Urinary bladder (tissue), 4 donors: ENCODE data around the gene PTPRD. TPM values are rescaled to one million over a fixed set of nuclear protein-coding genes. Genes with fewer than 3 reads are reported as not detected.

Experiments used
- DNase-seq: peaks from one replicate; pipeline ENCODE4 v3.0.0-alpha.2; 2015; ENCODE audit errors: extremely low spot score
- H3K27ac ChIP-seq: one replicate; pipeline ENCODE4 v1.5.1; 2013; ENCODE audit warnings: low read depth, mild to moderate bottlenecking, moderate library complexity
- H3K36me3 ChIP-seq: one replicate; pipeline ENCODE4 v1.6.1; 2013; ENCODE audit warnings: mild to moderate bottlenecking, moderate library complexity; ENCODE audit not compliant: insufficient read depth
- H3K4me1 ChIP-seq: one replicate; pipeline ENCODE4 v1.6.1; 2013; ENCODE audit warnings: mild to moderate bottlenecking, moderate library complexity; ENCODE audit not compliant: insufficient read depth
- H3K4me3 ChIP-seq: one replicate; pipeline ENCODE4 v1.5.1; 2013; ENCODE audit warnings: low read depth, low read length
- WGBS: extraction: QIAGEN DNeasy Blood & Tissue Kit; methylation state at CpG from one replicate; pipeline ENCODE4 v1.1.7; 2013; 5-methylcytosine and 5-hydroxymethylcytosine counted together
- polyA plus RNA-seq: library from polyadenylated mRNA; stranded (reverse); fragments of 200-250 nt; gene quantifications from one replicate; pipeline ENCODE4 v1.2.3, GENCODE V29; 2013
- total RNA-seq: library from RNA; depleted of rRNA; stranded (reverse); fragments of >200 nt; gene quantifications from one replicate; pipeline ENCODE4 v1.2.3, GENCODE V29; 2014
- donor health status: healthy with polysubstance abuse.
- donor health status: healthy.

PTPRD gene
- total and polyA plus RNA-seq, 2 donors: 7.3 to 210 TPM

DNA sequence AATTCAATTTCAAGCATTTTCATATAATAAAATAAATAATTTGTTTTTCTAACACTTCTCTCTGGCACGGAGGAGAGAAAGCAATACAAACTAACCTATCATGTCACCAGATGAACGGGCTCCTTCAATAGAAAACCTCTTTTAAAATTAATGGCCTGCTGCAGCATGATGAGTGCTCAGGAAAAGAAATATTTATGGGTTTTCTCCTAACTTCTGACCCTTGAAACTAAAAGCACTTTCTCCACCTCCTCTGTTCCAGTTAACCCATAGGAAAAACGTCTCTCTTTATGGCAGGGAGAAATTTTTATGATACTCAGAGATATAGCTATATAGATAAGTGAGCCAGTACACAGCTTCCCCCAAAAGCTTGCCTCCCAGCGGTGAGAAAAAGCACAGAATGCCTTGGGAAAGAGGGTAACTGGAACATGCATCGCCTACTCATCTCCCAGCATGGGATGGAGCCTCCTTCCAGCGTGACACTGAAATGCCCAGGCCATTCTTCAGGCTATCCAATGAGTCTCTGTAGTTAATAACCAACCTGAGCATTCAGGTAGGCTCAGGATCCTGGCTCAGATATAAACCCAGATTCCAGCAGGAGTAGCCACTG is 1850.2 kb downstream of the PTPRD start:
- 78% methylated on average over 6 of the region's 6 CpGs for WGBS
- no peaks in the 10 kb centered on the region for H3K4me1 ChIP-seq
- H3K4me3 ChIP-seq: no peak overlapping the region
- no peak for DNase-seq
- no peak overlapping the region for H3K27ac ChIP-seq
- no peaks in the 10 kb centered on the region for H3K36me3 ChIP-seq

DNA sequence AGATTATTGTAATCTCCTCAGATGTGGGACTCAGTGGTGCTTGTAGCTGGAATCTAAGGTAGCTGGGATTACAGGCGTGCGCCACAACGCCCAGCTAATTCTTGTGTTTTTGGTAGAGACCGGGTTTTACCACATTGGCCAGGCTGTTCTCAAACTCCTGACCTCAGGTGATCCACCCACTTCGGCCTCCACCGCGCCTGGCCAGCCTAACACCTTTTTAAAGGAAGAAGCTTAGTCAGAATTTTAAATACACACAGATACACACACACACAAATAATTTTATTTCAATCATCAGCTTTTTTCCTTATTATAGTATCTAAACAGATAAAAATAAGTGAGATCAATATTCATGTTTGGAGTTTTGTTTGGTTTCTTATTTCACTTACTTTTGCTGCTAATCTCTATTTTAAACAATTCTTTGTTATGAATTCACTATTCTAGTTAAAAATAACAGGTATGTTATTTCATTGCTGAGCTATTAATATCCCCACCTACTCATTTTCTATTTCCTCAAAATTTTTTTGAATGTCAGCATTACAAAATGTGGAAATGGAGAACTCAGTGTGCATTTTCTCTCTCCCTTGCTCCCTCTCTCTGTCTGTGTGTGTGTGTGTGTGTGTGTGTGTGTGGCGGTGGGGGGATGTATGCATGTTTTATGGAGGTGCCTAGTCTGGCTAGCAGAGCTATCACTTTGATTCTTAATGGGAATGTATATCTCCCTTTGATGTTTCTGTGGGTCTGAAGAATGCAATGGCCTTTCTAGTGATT is 1852.6 kb downstream of the PTPRD start:
- Histone ChIP-seq H3K36me3 (no peaks in the 10 kb centered on the region), H3K4me1 (no peaks in the 10 kb centered on the region), H3K27ac (no peak overlapping the region), H3K4me3 (no peak overlapping the region)
- 86% methylated on average over 8 of the region's 8 CpGs for WGBS
- no peak for DNase-seq

DNA sequence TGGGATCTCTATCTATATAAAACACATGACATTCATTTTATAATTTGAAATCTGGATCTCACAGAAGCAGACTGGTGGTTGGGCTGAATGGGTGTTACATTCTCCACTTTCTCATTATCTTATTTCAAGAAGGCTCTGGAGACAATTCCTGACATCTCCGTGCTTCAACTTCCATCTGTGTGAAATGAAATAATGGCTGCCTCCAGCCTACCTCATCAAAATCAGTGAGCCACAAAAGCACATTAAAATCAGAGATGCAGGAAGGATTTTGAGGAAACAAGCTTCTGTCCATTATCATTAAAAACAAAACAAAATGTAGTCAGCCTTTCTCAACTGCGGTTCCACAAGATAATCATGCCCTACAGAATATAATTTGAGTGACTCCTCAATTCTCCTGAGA is 1854.9 kb downstream of the PTPRD start:
- 74% methylated on average over 2 of the region's 2 CpGs for WGBS

DNA sequence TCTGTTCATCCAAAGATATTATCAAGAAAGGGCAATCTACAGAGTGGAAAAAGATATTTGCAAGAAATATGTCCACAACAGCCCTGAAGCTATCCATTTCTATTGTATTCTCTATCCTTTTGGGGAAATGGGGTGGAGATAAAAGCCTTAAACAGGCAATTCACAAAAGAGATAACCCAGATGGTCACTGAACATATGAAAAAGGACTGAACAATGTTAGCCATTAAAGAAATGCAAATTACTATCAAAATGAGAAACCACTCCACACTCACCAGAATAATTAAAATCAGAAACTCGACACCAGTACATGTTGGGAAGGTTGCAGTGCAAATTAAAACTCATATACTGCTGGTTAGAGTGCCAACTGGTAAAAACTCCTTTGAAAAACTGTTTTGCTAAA is 1858.1 kb downstream of the PTPRD start:
- WGBS: 99% methylated on average over 1 of the region's 1 CpG
- Histone ChIP-seq H3K4me1 (no peaks in the 10 kb centered on the region), H3K36me3 (no peaks in the 10 kb centered on the region), H3K4me3 (no peak overlapping the region), H3K27ac (no peak overlapping the region)
- DNase-seq: no peak

More for the DNA sequence above, 1854.9 kb downstream of the PTPRD start:
- no peak for DNase-seq
- Histone ChIP-seq H3K36me3 (no peaks in the 10 kb centered on the region), H3K4me3 (no peak overlapping the region), H3K4me1 (no peaks in the 10 kb centered on the region), H3K27ac (no peak overlapping the region)

DNA sequence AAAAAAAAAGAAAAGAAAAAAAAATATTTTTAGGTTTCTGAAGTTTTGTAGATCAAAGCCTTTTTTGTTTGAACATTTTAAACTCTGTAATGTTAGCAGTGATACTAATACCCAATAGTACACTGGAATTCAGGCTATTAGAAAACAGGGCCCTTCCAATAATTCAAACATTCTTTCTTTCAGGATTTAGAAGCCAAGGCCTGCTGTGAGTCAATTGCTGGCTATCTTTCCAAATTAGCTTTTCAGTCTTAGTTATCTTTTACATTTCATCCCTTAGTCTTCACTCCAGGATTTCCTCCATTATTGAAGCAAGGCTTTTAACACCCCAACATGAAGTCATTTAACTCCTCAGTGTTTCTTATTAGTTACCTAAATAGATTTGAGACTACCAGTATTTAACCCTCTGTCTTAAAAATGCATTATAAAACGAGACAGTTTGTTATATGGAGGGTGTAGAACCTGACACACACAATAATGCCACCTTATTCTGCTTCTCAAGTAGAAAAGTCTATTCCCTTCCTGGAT is 1861.3 kb downstream of the PTPRD start:
- H3K36me3 ChIP-seq: no peaks in the 10 kb centered on the region
- no peak for DNase-seq
- no peak overlapping the region for H3K4me3 ChIP-seq
- 73% methylated on average over 1 of the region's 1 CpG for WGBS
- H3K4me1 ChIP-seq: no peaks in the 10 kb centered on the region
- H3K27ac ChIP-seq: no peak overlapping the region

DNA sequence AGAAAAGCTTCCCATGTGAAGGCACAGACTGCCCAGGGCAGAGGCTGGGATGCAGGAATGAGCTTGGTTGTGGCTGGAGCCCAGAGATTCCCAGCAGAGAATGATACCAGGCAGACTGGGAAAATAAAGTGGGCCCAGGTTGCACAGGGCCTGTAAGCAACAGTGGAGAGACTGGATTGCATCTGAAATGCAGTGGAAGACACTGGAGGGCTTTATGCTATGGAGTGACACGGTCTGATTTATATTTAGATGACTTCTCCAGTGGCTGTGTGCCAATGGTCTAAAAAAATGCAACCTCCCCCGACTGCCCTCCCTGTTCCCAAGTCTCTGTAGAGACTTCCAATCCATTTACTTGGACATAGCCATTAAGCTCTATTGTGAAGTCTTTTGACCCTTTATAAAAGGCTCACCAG is 1862.2 kb downstream of the PTPRD start:
- no peak for DNase-seq
- H3K4me1 ChIP-seq: no peaks in the 10 kb centered on the region
- 21% methylated on average over 2 of the region's 2 CpGs for WGBS
- H3K27ac ChIP-seq: no peak overlapping the region
- no peaks in the 10 kb centered on the region for H3K36me3 ChIP-seq
- H3K4me3 ChIP-seq: no peak overlapping the region

DNA sequence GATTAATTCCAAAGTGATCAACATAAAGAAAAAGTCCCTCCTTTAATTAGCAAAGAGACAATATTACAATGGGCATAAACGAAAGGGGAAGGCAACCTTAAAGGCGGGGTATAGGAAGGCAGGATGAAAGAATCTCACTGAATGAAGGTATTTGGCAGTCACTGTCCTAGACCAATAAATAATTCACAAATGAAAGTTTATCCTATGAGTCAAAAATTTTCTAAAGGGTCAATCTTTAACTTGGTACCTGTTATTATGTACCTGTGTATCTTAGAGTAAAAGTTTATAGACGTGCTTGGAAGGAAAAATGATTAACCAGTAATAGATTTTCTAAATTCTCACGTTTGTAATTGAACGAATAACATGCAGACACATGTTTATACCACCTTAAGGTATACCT is 1867.5 kb downstream of the PTPRD start:
- no peak for DNase-seq
- Histone ChIP-seq H3K4me3 (no peak overlapping the region), H3K36me3 (no peaks in the 10 kb centered on the region), H3K4me1 (no peaks in the 10 kb centered on the region), H3K27ac (no peak overlapping the region)
- 89% methylated on average over 5 of the region's 5 CpGs for WGBS

DNA sequence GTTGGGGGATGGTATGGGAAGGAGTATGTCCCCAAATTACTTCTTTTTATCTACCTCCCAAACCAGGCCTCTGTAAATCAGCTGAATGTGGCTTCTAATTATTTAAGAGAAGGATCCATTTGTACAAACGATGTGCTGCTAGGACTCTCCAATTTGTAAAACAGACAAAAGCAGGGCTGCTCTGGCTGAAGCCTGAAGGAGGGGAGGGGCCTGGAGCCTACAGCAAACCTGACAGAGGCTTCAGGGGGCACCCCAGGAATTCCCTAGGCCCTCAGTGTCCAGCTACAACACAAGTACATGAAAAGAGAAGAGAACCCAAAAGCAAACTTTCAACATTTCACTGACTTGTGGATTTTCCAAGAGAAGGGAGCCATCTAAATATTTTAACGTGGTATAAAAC is 1873.9 kb downstream of the PTPRD start:
- Histone ChIP-seq H3K4me3 (no peak overlapping the region), H3K4me1 (no peaks in the 10 kb centered on the region), H3K27ac (no peak overlapping the region), H3K36me3 (no peaks in the 10 kb centered on the region)
- 68% methylated on average over 2 of the region's 2 CpGs for WGBS
- DNase-seq: no peak

DNA sequence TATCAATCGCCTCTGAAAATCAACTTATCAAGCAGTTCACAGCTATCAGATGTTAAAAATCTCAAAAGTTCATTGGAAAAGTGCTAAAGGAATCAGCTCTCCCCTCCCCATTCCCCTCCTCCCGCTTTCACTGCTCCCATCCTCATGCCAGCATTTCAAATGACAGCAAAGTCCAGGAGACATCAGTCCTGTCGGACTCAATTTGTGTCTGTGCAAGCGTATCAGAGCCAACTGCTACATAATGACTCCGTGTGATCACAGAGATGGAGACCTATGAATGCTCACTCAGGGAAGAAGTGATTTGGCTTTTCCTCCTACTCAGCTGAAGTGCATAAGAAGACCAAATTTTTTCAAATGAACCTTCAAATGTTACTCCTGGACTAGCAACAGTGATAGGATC is 1876.0 kb downstream of the PTPRD start:
- Histone ChIP-seq H3K36me3 (no peaks in the 10 kb centered on the region), H3K27ac (no peak overlapping the region), H3K4me3 (no peak overlapping the region), H3K4me1 (no peaks in the 10 kb centered on the region)
- DNase-seq: no peak
- WGBS: 85% methylated on average over 5 of the region's 5 CpGs

DNA sequence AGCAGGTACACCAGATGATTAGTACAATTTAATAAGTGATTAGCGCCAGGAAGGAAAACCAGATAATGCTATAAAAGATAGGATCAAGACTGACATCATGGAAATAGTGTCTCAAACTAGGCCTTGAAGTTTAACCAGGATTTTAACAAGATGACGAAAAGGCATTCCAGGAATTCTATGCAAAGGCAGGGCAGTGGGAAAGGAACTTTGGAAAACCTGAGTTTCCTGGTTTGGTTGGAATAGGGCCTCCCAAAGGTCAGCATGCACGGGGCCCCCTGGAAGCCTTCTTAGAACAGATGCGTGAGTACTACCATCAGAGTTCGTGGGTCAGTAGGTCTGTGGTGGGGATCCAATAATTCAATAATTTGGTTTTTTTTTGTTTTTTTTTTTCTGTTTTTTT is 1878.0 kb downstream of the PTPRD start:
- WGBS: 74% methylated on average over 5 of the region's 5 CpGs
- Histone ChIP-seq H3K27ac (no peak overlapping the region), H3K4me1 (no peaks in the 10 kb centered on the region), H3K36me3 (no peaks in the 10 kb centered on the region), H3K4me3 (no peak overlapping the region)
- DNase-seq: no peak

DNA sequence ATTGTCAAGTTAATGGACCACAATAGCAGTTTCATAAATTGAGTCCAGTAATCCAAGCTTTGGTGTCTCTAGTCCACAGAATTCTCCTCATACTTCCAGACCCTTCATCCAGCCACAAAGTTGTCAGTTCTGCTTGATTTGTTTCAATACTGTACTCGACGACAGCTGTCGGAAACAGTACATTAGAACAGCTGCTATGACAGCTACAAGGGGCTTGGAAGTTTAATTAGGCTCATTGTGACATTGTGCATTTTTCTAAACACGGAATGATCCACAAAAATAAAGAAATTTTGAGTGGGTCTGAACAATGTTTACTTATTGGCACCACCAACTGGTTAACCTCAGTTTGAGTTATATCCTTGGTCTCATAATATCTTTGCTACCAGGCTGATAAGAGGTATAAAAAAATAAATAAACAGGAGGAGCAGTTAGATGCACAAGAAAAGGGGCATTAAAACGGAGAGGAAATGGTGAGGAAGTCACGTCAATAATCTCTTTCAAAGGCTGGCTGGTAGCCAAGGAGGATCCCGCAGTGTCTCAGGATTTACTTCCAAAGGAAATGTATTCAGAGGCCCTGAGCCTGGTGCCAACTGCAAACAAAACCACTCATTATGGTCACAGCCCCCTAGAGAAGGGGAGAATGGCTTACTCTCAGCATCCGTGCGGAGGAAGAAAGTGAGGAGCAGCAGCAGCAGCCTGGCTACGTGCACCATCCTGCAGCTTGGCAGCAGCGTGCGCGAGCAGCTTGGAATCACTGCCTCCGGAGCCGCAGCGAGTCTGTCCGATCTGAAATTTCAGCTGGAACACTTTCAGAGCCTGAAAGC is 1879.5 kb downstream of the PTPRD start:
- DNase-seq: no peak
- no peak overlapping the region for H3K4me3 ChIP-seq
- 39% methylated on average over 17 of the region's 17 CpGs for WGBS
- no peaks in the 10 kb centered on the region for H3K36me3 ChIP-seq
- H3K4me1 ChIP-seq: no peaks in the 10 kb centered on the region
- no peak overlapping the region for H3K27ac ChIP-seq

DNA sequence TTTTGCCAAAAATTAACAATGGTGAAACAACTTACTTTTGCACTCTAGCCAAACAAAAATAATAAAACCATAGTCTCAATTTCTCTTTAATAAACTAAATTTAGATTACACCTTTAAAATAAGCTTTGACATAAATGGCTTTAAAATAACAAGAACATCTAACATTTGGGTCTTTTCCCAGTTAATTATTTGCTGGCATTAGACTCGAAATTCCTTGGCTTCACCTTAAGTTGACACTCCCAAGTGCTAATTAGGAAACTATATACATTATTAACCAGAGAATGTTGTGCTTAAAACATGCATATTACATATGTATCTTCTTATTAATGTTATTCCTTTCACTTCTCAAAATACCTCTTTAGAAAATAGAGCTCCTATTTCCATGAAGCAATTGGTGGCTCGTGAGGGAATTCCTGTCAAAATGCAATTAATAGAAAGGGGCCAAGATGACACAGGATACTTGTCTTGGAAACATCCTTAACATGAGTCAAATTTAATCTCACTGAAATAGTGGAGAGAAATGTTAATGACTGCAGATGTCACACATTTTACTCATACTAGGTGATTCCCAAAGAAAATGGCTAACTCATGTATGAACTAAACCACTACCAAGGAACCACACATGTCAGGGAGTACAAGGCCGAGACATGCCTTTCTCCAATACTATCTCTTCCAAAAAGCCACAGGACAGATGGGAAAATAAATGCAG is 1880.3 kb downstream of the PTPRD start:
- no peak for DNase-seq

DNA sequence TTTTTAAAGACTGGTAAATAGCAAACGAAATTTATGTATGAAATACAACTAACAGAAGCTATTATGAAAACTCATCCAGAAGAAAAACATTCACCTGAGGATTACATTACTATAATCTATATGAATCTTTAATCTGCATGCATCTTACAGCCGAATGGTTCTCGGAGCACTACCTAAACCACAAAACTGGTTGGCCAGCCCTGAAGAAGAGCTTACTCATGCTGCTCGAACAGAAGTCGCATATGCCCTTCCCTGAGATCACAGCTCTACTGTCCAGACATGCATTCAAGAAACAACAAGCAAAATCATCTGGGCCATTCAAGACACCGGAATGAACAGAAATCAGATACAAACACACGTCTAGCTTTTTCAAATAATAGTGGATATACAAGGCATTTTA is 1882.2 kb downstream of the PTPRD start:
- Histone ChIP-seq H3K36me3 (no peaks in the 10 kb centered on the region), H3K27ac (no peak overlapping the region), H3K4me1 (no peaks in the 10 kb centered on the region), H3K4me3 (no peak overlapping the region)
- DNase-seq: no peak
- WGBS: 78% methylated on average over 7 of the region's 7 CpGs

More for the DNA sequence above, 1880.3 kb downstream of the PTPRD start:
- WGBS: 81% methylated on average over 3 of the region's 3 CpGs
- Histone ChIP-seq H3K27ac (no peak overlapping the region), H3K36me3 (no peaks in the 10 kb centered on the region), H3K4me3 (no peak overlapping the region), H3K4me1 (no peaks in the 10 kb centered on the region)
